GM10266 (cell line): ENCODE data around the gene CCDC33.

Experiments
- DNase-seq: peaks from one replicate; pipeline ENCODE4 v3.0.0; 2012; ENCODE audit errors: extremely low spot score
- TF ChIP-seq, protein P1 (sequence below): IDR thresholded peaks from 2 replicates; pipeline ENCODE4 v1.5.1; 2012; ENCODE audit warnings: mild to moderate bottlenecking, low read depth; ENCODE audit not compliant: control insufficient read depth, insufficient read depth; ENCODE audit errors: missing control alignments

CCDC33 gene

DNA sequence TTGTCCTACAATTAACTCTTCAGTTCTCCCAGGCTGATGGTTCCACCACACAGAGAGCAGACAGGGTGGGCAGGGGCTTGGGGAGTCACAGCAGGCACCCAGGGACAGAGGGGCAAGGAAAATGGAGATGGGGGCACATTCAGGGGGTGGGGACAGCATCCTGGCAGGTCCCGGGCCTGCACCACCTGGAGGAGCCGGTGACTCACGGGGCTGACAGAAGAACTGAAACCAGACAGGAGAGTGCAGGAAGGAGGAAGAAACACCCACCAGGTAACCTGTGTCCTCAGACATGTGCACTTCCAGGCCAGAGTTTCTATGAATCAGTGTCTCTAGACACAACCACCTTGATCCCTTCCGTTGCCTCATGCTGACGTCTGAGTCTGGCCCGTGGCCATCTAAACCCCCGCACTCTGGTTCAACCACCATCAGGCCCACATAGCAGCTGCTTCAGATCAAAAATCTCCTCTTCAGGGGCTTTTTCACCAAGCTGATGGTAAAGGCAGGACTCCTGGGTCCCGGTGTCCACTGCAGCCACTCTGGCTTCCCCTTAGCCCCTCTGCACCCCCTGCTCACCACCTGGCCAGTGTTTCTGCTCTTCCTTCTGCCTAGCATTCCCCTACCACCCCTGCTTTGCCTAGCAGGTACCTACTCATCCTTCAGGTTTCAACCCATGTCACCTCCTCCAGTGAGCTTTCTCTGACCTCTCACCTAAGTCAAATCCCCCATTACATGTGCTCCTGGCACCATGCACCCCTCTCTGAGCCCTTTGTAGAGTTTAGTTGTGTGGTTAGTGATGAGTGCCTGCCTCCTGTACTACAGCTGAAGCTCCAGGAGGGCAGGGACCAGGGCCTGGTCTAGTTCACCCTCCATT lies 147.8 kb downstream of the CCDC33 start:
- TF ChIP-seq, protein P1, sequence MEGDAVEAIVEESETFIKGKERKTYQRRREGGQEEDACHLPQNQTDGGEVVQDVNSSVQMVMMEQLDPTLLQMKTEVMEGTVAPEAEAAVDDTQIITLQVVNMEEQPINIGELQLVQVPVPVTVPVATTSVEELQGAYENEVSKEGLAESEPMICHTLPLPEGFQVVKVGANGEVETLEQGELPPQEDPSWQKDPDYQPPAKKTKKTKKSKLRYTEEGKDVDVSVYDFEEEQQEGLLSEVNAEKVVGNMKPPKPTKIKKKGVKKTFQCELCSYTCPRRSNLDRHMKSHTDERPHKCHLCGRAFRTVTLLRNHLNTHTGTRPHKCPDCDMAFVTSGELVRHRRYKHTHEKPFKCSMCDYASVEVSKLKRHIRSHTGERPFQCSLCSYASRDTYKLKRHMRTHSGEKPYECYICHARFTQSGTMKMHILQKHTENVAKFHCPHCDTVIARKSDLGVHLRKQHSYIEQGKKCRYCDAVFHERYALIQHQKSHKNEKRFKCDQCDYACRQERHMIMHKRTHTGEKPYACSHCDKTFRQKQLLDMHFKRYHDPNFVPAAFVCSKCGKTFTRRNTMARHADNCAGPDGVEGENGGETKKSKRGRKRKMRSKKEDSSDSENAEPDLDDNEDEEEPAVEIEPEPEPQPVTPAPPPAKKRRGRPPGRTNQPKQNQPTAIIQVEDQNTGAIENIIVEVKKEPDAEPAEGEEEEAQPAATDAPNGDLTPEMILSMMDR: peak; percentile 50
- peak; percentile 86 for DNase-seq

DNA sequence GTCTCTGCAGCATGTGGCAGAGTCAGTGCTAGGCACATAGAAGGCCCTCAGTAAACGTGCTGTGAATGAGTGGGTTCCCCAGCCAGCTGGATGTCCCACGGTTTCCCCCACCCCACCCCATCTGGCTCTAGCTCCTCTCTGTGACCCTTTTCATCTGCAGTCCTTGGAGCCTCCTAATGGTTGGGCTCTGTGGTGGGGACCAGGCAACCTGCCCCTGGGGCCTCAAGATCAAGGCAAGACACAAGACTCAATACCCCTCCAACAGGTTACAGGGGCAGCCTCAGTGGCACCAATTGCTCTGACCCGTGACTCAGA lies 148.4 kb downstream of the CCDC33 start:
- TF ChIP-seq, protein P1: no peak
- DNase-seq: no peak

DNA sequence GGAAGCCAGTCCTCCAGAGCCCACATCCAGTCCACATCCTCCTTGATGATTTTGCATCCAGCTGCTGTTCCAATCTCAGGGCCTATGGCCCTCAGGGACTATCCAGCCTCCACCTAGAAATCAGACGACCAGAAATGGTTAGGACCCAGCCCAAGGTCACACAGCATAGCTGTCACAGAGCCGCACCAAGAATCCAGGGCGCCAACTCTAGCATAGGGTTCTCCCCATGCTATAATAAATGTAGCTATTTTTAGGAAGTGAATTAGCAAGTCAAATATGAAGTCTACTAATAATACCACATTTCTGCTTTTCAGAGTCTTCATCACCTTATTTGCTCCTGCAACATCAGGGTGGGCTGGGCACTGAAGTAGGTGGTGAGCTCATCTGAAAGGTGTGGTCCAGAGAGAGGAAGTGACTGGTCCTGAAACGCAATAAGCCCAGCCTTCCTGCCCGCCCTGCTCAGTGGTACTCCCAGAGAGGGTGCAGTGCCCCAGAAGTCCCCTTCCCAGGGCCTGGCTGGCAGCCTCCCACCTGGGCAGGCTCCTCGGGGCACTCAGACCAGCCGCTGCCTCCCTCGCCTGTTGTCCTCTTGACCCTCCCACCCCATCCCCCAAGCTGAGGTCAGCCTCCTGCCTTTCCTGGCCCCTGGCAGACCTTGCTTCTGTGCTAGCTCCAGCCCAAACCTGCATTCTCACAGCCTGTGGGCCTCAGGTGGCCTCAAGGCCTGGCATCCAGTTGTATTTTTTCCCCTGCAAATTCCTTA lies 148.9 kb downstream of the CCDC33 start:
- peak; percentile 83 for DNase-seq
- TF ChIP-seq, protein P1: no peak

DNA sequence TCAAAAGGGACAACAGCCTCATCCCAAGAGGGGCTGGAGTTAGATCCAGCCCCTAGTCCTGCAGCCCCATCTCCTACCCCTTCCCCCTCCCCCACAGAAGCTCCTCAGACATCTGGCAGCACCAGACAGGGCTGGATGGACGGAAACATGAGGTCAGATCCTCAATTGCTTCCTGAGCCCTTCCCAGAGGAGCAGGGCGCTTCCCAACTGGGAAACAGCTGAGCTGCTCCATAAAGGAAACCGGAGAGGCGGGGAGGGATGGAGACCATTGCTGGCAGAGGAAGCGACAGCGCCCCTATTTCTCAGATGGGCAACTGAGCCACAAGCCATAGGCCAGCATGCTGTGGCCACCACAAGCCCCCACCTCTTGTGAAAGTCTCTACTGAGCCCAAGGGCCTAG lies 149.6 kb downstream of the CCDC33 start:
- DNase-seq: no peak
- TF ChIP-seq, protein P1: no peak
